HepG2 (cell line): ENCODE measurements around the gene GLIS2. TPM values are rescaled to one million over a fixed set of nuclear protein-coding genes. Genes with fewer than 3 reads are reported as not detected.

Experiments used
- GABPB1 ChIP-seq: IDR thresholded peaks from 2 replicates; pipeline ENCODE4 v1.6.1; 2016; ENCODE audit warnings: mild to moderate bottlenecking, missing genetic modification reagents, moderate library complexity, missing compliant biosample characterization
- JUND ChIP-seq: sonication (generic); formaldehyde crosslinking; IDR thresholded peaks from 2 replicates; pipeline ENCODE4 v1.8.0; 2022; ENCODE audit warnings: mild to moderate bottlenecking, missing genetic modification reagents
- MIER3 ChIP-seq: IDR thresholded peaks from 2 replicates; pipeline ENCODE4 v1.6.1; 2016; ENCODE audit warnings: missing compliant biosample characterization, borderline replicate concordance
- MIXL1 ChIP-seq: IDR thresholded peaks from 2 replicates; pipeline ENCODE4 v1.6.1; 2016
- SAP130 ChIP-seq: IDR thresholded peaks from 2 replicates; pipeline ENCODE4 v1.6.1; 2016; ENCODE audit warnings: low read depth
- ZFY ChIP-seq: sonication (generic); formaldehyde crosslinking; IDR thresholded peaks from 2 replicates; pipeline ENCODE4 v1.4.0; 2020; ENCODE audit warnings: missing genetic modification reagents
- ZNF160 ChIP-seq: sonication (generic); formaldehyde crosslinking; IDR thresholded peaks from 2 replicates; pipeline ENCODE4 v1.8.0; 2022; ENCODE audit warnings: mild to moderate bottlenecking, inconsistent platforms, missing genetic modification reagents
- ZNF274 ChIP-seq: sonication (generic); formaldehyde crosslinking; IDR thresholded peaks from 2 replicates; pipeline ENCODE4 v1.5.1; 2020; ENCODE audit warnings: mild to moderate bottlenecking, missing genetic modification reagents
- ZNF530 ChIP-seq: sonication (generic); formaldehyde crosslinking; IDR thresholded peaks from 2 replicates; pipeline ENCODE4 v1.5.0; 2020; ENCODE audit warnings: low read depth, mild to moderate bottlenecking, missing genetic modification reagents
- ZNF616 ChIP-seq: sonication (generic); formaldehyde crosslinking; IDR thresholded peaks from 2 replicates; pipeline ENCODE4 v1.5.0; 2020; ENCODE audit warnings: low read depth, mild to moderate bottlenecking, missing genetic modification reagents
- ZNF709 ChIP-seq: sonication (generic); formaldehyde crosslinking; IDR thresholded peaks from 2 replicates; pipeline ENCODE4 v1.5.0; 2020; ENCODE audit warnings: mild to moderate bottlenecking, missing genetic modification reagents
- ZNF777 ChIP-seq: sonication (generic); formaldehyde crosslinking; IDR thresholded peaks from 2 replicates; pipeline ENCODE4 v1.4.0; 2020; ENCODE audit warnings: missing genetic modification reagents
- ZSCAN29 ChIP-seq: sonication (generic); formaldehyde crosslinking; conservative IDR thresholded peaks from 2 replicates; pipeline ENCODE4 v1.4.0; 2020; ENCODE audit warnings: mild to moderate bottlenecking, missing genetic modification reagents
- polyA plus RNA-seq, 8 experiments: library from polyadenylated mRNA; depleted of rRNA in 3 of 8; stranded (reverse) in 7 of 8; unstranded in 1 of 8; fragments of >200 nt; fragmentation: Illumina TruSeq in 4 of 8; extraction: Trizol in 4 of 8; gene quantifications; 2 replicates each; pipeline versions ENCODE4 v1.2.1 to v1.2.3, GENCODE V29; 2011 to 2016; ENCODE audit warnings: low read depth in 4 of 8, missing spikeins in 1 of 8, mixed read lengths in 1 of 8; ENCODE audit not compliant: insufficient read depth in 1 of 8
- total RNA-seq, 5 experiments: library from RNA; depleted of rRNA; stranded (reverse); fragments of >200 nt; fragmentation: Illumina TruSeq; extraction: Trizol; gene quantifications; 2 replicates each; pipeline ENCODE4 v1.2.3, GENCODE V29; 2016; ENCODE audit warnings: low read depth in 1 of 5
- TF ChIP-seq, protein P1 (sequence below): IDR thresholded peaks from 2 replicates; pipeline ENCODE4 v1.6.1; 2012; ENCODE audit warnings: low read length, improper control_type of control experiment
- TF ChIP-seq, protein P2 (sequence below): sonication (generic); formaldehyde crosslinking; IDR thresholded peaks from 2 replicates; pipeline ENCODE4 v1.4.0; 2020; ENCODE audit warnings: missing genetic modification reagents

The GLIS2 gene
- total and polyA plus RNA-seq, 2 of the 13 experiments (the other 11 are each of a cell fraction or from before 2014, with no cell fraction given): 0.28 to 0.29 TPM

DNA sequence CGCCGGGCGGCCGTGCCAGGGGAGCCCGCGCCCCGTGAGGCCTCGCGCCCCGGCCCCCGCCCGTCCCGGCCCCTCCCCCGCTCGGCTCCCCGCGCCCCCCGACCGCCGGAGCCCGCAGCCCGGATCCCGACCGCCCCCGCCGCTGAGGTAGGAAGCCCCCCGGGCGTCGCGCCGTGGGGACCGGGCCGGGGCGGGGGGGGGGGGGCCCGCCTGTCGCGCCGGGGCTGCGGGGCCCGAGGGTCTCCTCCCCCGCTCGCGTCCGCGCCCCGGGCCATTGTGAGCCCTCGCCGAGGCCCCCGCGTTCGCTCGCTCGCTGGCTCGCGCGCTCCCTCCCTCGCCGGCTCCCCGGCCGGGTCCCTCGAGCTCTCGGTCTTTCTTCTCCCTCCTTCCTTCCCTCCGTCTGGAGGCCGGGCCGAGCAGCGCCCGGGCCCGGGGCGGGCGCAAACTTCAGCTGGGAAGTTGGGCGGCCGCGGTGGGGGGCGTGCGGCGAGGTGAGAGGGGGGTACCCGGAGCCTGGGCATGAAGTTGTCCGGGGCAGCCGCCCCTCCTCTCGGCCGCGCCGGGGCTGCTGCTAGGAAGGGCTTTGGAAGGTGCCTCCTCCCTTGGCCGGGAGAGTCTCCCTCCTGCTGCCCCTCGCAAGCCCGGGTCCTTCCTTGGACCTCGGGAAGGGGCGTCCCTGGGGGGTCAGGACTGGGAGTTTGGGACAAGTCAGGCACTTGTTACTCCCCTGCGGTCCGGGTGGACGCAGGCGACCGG, 419 bp downstream of the GLIS2 start (continued):
- TF ChIP-seq MIER3 (CRISPR knock-in tag) (no peak), SAP130 (CRISPR knock-in tag) (0 out of 2 replicates have a peak, but pooled peaks have one; percentile 15), ZNF274 (0 out of 2 replicates have a peak, but pooled peaks have one; percentile 40), ZNF160 (CRISPR knock-in tag) (no peak), ZNF709 (CRISPR knock-in tag) (no peak), ZSCAN29 (no peak), ZNF530 (CRISPR knock-in tag) (no peak), ZFY (CRISPR knock-in tag) (peak; percentile 16; the same call in 1 of the 2 replicates), ZNF616 (CRISPR knock-in tag) (no peak), ZNF777 (peak; percentile 44), JUND (CRISPR knock-in tag) (no peak), GABPB1 (CRISPR knock-in tag) (no peak), MIXL1 (CRISPR knock-in tag) (no peak)
- TF ChIP-seq, protein P1, sequence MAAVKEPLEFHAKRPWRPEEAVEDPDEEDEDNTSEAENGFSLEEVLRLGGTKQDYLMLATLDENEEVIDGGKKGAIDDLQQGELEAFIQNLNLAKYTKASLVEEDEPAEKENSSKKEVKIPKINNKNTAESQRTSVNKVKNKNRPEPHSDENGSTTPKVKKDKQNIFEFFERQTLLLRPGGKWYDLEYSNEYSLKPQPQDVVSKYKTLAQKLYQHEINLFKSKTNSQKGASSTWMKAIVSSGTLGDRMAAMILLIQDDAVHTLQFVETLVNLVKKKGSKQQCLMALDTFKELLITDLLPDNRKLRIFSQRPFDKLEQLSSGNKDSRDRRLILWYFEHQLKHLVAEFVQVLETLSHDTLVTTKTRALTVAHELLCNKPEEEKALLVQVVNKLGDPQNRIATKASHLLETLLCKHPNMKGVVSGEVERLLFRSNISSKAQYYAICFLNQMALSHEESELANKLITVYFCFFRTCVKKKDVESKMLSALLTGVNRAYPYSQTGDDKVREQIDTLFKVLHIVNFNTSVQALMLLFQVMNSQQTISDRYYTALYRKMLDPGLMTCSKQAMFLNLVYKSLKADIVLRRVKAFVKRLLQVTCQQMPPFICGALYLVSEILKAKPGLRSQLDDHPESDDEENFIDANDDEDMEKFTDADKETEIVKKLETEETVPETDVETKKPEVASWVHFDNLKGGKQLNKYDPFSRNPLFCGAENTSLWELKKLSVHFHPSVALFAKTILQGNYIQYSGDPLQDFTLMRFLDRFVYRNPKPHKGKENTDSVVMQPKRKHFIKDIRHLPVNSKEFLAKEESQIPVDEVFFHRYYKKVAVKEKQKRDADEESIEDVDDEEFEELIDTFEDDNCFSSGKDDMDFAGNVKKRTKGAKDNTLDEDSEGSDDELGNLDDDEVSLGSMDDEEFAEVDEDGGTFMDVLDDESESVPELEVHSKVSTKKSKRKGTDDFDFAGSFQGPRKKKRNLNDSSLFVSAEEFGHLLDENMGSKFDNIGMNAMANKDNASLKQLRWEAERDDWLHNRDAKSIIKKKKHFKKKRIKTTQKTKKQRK: no peak
- TF ChIP-seq, protein P2, sequence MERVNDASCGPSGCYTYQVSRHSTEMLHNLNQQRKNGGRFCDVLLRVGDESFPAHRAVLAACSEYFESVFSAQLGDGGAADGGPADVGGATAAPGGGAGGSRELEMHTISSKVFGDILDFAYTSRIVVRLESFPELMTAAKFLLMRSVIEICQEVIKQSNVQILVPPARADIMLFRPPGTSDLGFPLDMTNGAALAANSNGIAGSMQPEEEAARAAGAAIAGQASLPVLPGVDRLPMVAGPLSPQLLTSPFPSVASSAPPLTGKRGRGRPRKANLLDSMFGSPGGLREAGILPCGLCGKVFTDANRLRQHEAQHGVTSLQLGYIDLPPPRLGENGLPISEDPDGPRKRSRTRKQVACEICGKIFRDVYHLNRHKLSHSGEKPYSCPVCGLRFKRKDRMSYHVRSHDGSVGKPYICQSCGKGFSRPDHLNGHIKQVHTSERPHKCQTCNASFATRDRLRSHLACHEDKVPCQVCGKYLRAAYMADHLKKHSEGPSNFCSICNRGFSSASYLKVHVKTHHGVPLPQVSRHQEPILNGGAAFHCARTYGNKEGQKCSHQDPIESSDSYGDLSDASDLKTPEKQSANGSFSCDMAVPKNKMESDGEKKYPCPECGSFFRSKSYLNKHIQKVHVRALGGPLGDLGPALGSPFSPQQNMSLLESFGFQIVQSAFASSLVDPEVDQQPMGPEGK (CRISPR knock-in tag): 0 out of 2 replicates have a peak, but pooled peaks have one; percentile 13
- TF ChIP-seq, all 625 proteins: peak for 9
